Nasal cavity respiratory epithelium epithelial cell of viscerocranial mucosa (primary cell): ENCODE results near the gene CLOCK. TPM values are rescaled to one million over a fixed set of nuclear protein-coding genes. Genes with fewer than 3 reads are reported as not detected.

ENCODE experiments used
- total RNA-seq: library from RNA; depleted of rRNA; stranded (reverse); fragments of >200 nt; gene quantifications from 2 replicates; pipeline ENCODE4 v1.2.3, GENCODE V29; 2014

Gene CLOCK
- 38.3 and 45.3 TPM in 2 replicates for total RNA-seq

GRCh38 chr4:55546756-55547465 is at the start of gene CLOCK:
TSS of gene CLOCK (minus strand) at chr4:55546909. CDS start at chr4:55482785, 64,124 bp downstream.

GRCh38 chr4:55592014-55592413 is 45.3 kb upstream of the CLOCK start, which contains the start of gene PDCL2:
TSS of gene PDCL2 (minus strand) at chr4:55592245. CDS start at chr4:55592109, 136 bp downstream.

GRCh38 chr4:55395529-55396307 is 151.0 kb downstream of the CLOCK start, which contains the start of gene TMEM165:
TSS of gene TMEM165 (plus strand) at chr4:55395957. CDS start at chr4:55396190, 233 bp downstream.

Other genes with a start within 250 kb of the CLOCK start
- 4.4 and 33.9 TPM in 2 replicates for gene SRD5A3, start 200.7 kb downstream of the CLOCK start, total RNA-seq
- gene TMEM165, start 151.0 kb downstream of the CLOCK start, total RNA-seq: 71.8 and 164 TPM in 2 replicates
- 0.07 and 0.34 TPM in 2 replicates for gene PDCL2, start 45.3 kb upstream of the CLOCK start, total RNA-seq
- gene NMU, start 89.4 kb upstream of the CLOCK start, total RNA-seq: 4.7 and 13.7 TPM in 2 replicates